HL-60/S4 (cell line): ENCODE measurements around the gene GNA15.

Experiments used
- in situ Hi-C: fragments of 300-500 bp; cut with MboI; formaldehyde crosslinking; loops from 2 replicates; pipeline ENCODE4 v1.14.3; 2022; ENCODE audit warnings: low sequenced_read_pairs

Gene GNA15

DNA sequence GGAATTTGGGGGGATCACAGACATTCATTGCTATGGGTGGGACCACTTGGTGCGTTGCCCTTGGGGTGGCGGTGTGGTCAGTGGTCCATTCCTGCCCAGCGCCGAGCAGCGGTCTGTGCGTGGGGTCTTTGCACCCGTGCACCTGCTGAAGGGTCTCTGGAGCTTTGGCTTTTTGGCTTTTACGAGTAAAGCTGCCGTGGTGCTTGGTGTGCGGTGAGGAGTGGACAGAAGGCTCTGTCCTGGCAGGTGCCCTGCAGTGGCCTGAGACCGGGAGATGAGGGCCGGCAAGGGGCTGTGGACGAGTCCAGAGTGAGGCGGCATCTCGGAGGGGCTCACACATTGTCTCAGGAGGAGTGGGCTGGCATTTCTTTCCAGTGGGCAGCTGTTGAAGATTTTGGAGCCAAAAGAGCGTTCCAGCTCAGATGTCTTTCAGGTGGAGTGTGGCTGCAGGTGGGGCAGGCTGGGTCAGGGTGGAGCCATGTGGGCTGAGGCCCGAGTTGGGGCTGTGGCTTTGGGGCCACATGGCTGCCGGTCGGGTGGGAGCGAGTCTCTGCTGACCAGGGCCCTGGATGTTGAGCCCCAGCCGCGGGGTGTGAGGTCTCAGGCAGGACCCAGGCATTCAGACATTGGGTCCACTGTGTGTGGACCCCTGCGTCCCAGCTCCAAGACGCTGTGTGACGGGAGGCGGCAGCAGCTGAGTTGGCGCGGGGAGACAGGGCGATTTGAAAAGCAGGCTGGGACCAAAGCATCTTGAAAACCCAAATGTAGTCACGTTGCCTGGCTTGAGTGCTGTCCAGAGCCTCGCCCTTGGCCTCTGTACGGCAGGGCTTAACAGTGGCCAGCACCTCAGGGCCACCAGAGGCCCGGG, 30.0 kb upstream of the GNA15 start:
- in situ Hi-C loops: no loop called here

DNA sequence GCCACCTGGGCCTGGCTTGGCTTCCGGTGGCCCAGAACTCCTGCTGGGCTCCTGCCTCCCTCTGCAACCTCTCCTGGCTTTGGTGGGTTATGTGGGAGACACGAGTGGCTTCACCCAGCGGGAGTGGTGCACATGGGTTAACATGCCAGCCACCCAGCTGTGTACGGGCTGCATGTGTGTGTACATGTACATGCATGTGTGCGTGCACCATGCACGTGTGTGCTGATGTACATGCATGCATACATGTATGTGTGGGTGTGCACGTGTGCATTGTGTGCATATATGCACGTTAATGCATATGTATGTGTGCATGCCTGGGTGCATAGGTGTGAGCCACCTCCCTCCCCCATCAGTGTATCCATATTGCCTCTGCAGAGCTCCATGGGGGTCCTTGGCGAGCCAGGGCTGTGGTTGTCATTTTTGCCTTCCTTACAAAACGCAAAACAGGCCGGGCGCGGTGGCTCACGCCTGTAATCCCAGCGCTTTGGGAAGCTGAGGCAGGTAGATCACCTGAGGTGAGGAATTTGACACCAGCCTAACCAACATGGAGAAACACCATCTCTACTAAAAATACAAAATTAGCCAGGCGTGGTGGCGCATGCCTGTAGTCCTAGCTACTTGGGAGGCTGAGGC, 29.2 kb upstream of the GNA15 start:
- in situ Hi-C loops: no loop called here

DNA sequence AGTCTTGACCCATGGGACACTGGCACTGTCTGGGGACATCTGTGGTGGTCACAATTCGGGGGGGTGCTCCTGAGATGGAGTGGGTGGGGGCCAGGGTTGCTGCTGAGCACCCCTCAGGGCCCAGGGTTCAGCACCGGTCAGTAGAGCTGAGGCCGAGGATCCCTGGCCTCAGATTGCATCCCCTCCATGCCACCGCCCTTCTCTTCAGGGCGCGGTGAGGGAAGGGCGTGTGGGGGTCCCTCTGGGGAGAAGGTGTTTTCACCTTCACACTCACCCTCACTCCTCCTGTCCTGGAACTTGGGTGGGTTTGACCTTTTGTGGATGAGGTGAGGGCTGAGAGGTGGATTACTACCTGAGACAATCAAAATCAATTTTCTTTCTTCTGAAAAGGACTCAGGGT, 28.2 kb upstream of the GNA15 start:
- in situ Hi-C loops: no loop called here

DNA sequence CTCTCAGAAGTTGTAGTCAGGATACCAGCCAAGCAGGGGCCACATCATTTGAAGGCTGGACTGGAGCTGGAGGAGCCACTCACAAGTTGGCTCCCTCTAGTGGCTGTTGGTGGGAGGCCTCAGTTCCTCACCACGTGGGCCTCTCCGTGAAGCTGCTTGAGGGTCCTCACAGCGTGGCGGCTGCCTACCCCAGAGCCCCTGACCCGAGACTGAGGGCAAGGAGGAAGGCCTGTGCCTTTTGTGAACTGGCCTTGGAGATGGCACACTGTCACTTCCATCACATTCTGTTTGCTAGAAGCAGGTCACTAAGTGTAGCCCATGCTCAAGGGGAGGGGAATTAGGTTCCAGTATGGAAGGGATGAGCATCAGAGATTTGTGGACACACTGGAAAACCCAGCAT, 27.1 kb upstream of the GNA15 start:
- in situ Hi-C loops: no loop called here

DNA sequence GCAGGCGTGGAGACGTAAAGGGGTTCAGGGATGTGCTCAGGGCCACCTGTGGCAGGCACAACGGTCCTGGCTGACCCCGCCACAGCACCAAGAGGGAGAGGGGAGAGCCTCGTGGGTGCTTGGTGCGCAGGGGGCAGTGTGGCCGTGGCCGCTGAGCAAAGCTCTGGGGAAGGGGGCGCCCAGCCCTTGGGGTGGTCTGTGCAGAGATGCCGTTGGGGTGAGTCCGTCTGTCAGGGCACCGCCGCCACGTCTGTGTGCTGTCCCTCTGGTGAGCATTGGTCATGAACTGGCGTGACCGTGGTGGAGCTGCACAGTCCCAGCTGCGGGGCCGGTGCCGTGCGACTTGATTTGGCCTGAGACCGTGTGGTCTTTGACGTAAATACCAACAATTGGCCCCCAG, 26.3 kb upstream of the GNA15 start:
- in situ Hi-C loops: no loop called here

DNA sequence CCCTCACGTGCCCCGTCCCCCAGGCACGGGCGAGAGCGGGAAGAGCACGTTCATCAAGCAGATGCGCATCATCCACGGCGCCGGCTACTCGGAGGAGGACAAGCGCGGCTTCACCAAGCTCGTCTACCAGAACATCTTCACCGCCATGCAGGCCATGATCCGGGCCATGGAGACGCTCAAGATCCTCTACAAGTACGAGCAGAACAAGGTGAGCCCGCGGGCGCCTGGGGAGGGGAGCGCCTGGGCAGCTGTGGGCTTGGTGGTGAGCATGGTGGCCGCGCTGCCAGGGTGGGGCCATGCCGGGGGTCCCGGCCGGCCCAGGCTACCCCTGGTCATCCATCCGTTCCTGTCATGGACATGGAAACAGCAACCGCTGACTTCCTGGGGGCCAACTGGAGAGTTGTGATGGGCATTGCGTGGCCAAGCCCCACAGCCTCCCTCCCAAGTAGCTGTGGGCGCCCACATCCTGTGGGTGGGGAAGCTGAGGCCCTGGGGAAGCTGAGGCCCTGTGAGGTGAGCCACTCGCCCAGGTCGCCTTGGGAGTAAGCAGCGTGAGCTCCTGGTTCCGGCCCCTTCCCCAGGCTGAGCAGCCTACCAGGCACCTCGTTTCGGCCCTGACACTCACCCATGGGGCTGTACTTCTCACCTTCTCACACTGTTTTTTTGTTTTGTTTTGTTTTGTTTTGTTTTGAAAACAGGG, 25.6 kb upstream of the GNA15 start:
- in situ Hi-C loops: loop anchor here (10.0 kb wide), 1 partner anchor 155 kb away; no protein-coding TSS in a partner anchor

DNA sequence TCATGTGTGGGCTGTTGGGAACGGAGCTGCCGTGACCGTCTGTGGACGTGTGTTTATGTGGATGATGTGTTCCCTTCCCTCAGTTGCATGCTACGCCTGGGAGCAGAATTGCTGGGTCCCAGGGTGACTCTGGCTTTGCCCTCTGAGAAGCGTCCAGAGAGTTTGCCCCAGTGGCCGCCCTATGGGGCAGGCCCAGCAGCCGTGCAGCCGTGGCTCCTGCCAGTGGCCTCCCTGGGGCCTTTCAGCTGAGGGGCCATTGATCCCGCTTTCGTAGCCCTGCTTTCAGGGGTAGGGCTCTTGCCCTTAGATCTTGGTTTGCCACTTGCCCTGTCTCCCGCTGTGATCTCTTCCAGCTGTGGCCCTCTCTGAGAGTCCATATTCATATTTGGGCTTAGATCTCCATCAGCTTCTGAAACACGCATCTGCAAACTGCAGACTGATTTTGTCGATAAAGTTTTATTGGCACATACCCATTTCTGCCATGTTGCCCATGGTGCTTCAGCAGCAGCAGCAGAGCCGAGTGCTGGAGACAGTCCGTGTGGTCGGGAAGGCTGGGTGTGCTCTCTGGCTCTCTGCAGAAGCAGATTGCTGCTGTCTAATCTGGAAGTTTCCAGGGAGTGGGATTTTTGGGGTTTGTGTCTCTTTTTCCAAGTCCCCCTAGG, 24.1 kb upstream of the GNA15 start:
- in situ Hi-C loops: loop anchor here (10.0 kb wide), 1 partner anchor 157 kb away; no protein-coding TSS in a partner anchor

DNA sequence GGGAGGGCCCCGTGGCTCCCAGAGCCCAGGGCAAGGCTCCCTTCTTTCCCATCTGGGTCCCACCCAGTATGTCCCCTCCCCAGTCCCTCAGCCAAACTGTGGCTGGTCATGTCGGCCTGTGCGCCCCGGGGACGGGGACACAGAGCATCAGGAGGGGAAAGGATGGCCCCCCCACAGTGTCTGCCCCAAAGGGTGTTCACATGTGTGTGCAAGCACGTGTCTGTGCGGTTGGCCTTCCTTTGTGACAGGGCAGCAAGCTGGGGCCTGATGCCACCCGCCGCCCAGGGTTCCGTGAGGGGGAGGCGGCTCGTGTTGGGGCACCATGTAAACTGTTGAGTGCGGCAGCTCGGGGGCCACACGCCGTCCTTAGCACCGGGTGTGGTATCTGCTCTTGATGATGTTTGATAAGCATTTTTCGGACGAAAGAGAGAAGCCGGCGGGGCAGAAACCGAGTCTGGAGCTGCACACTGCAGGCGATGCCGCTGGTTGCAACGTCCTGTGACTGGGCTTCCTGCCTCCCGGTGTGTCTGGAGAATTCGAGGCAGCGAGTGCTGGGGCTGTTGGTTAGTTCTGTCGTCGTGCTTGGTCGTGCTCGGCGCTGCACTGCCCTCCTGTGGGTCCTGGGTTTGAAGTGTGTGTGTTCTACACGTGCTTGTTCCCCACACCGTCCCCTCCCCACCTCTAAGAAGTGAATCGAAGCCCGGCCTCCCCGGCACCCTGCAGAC, 23.3 kb upstream of the GNA15 start:
- in situ Hi-C loops: loop anchor here (10.0 kb wide), 1 partner anchor 158 kb away; no protein-coding TSS in a partner anchor

DNA sequence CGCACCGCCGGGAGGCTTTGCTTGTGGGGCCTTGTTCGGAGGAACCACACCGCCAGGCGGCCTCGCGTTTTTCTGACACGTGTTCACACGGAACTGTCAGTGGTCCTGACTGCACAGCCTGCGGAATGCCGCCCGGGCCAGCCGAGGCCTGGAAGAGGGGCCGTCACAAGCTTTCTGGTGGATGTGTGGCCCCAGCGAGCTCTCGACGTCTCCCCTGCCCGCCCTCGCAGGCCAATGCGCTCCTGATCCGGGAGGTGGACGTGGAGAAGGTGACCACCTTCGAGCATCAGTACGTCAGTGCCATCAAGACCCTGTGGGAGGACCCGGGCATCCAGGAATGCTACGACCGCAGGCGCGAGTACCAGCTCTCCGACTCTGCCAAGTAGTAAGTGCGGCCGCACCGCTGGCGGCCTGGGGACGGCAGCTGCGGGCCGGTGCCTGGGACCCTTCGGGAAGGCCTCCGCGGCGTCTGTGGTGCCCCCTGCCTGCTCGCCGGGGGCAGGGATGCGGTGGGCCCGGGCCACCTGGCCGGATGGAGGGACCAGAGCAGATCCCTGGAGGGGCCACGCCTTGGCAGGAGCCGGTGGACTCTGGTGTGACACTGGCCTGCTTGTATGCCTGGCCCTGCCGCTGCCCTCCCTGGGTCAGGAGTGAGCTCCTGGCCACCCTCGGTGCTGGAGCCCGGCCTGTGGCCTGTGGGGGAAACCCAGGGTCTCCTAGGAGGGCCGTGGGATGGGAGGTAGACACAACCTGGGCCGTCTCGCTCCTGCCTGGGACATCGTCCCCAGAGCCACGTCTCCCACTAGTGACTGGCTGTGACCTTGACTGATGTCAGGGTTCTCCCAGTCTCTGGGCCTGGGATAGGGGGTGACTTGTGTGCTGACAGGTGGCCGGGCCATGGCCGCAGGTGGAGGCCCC, 22.5 kb upstream of the GNA15 start:
- in situ Hi-C loops: loop anchor here (10.0 kb wide), 1 partner anchor 159 kb away; no protein-coding TSS in a partner anchor

DNA sequence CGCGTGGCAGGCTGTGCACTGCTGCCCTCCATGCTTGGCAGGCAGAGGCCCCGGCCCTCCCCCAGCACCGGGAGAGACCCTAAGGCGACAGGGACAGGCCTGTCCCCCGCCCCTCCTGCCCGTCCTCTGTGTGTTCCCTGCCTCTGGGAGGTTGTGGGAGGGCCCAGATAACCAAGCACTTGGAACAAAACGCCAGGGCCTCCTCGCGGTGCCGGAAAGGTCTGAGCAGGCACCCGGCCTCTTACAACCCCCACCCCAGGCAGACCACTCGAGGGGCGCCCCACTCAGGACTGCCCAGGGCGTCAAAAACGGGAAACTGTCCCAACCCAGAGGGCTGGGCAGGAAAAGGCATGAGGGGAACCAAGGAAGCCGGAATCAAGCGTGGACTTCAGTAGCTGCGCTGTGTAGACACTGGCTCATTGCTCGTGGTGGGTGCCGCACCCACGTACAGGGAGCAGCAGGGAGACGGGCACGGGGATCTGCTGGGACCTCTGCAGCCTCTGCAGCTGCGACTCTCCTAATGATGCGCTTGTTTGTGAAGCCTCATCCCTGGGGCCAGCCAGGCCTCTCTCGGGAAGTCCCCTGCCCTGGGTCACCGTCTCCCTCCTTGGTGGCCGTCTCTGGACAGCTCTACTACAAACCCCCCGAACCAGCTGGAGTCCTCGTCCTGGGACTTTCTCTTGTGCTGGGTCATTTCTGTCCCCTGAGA, 21.7 kb upstream of the GNA15 start:
- in situ Hi-C loops: loop anchor here (10.0 kb wide), 1 partner anchor 159 kb away; no protein-coding TSS in a partner anchor

DNA sequence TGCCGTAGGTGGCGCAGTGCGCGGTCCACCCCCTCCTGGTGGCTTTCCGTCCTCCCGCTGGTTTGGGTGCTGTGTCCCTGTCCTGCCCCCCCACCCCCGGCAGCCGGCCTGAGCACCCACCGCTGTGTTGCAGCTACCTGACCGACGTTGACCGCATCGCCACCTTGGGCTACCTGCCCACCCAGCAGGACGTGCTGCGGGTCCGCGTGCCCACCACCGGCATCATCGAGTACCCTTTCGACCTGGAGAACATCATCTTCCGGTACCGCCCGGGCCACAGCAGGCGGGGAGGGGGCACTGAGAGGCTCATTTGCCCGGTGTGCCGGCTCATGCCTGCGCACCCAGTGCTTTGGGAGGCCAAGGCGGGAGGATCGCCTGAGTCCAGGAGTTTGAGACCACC, 21.0 kb upstream of the GNA15 start:
- in situ Hi-C loops: loop anchor here (10.0 kb wide), 1 partner anchor 160 kb away; no protein-coding TSS in a partner anchor

DNA sequence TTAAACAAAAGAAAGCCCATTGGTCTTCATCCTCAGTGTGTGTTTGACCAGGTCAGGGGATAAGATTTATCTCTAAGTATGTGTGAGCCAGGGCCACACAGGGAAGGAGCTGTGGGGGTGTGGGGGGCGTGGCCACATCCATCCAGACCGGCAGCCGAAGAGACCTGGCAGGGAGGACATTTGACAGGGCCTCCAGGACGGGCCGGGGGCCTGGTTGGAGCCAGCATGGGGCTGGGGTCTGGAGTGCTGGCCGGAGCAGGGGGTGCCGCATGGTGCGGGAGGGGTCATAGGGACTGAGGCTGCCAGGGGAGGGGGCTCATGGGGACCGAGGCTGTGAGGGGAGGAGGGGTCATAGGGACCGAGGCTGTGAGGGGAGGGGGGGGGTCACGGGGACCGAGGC, 20.4 kb upstream of the GNA15 start:
- in situ Hi-C loops: loop anchor here (10.0 kb wide), 1 partner anchor 161 kb away; no protein-coding TSS in a partner anchor

DNA sequence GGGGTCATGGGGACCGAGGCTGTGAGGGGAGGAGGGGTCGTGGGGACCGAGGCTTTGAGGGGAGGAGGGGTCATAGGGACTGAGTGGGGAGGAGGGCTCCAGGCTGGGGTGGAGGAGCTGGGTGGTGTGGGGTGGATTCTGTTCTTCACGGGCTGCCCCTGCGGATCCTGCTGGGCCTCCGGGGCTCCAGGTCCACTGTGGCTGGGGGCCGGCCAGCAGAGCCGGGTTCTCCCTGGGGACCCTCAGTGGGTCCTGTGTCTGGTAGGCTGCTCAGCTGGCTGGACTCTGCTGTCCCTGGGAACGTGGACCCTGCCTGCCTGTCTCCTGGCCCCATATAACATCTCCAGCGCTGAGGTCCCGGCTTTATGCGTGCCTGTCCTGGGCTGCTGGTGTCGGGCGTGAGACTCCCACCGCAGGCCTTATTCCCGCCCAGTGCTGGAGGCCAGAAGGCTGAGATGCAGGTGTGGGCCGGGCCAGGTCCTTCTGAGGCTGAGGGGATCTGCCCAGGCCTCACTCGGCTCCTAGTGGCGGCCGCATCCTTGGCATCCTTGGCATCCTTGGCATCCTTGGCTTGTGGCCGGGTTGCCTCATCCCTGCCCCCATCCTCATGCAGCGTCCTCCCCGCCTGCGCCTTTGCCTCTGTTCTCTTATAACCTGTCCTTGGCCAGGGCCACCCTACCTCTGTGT, 19.8 kb upstream of the GNA15 start:
- in situ Hi-C loops: loop anchor here (10.0 kb wide), 1 partner anchor 161 kb away; no protein-coding TSS in a partner anchor

DNA sequence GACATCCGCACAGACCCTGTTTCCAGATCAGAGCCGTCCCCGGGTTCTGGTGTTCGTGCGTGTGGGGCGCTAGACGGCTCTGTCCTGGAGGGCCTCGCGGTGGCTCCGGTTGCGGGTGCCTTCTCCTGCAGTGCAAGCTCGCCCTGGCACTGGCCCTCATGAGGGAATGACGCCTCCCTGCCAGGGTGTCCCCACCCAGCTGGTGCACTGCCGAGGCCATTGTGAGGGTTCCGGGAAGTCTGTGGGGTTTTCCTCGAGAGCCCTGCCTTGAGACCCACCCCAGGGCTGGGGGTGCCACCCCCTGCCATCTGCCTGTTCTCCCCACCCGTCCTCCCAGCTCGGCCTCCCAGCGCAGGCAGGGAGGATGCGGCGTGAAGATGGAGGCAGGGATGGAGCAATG, 19.2 kb upstream of the GNA15 start:
- in situ Hi-C loops: loop anchor here (10.0 kb wide), 1 partner anchor 162 kb away; no protein-coding TSS in a partner anchor

DNA sequence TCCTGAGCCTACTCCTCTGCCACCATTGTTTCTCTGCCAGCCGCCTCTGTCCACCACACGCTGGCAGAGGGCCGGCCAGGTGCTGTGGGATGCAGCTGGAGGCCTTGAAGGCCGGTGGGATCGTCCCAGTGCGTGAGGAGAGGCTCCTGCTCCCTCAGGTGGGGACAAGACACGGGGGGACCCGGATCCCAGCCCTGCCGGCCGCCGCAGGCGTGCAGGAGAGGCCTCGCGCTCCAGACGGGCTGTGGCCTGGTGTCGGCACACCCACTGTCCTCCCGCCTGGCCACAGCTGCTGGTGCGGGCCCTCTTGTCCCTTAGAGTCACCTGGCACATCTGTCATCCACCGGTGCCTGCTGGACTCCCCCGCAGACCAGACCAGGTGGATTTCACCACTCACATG, 18.1 kb upstream of the GNA15 start:
- in situ Hi-C loops: loop anchor here (10.0 kb wide), 1 partner anchor 163 kb away; no protein-coding TSS in a partner anchor

DNA sequence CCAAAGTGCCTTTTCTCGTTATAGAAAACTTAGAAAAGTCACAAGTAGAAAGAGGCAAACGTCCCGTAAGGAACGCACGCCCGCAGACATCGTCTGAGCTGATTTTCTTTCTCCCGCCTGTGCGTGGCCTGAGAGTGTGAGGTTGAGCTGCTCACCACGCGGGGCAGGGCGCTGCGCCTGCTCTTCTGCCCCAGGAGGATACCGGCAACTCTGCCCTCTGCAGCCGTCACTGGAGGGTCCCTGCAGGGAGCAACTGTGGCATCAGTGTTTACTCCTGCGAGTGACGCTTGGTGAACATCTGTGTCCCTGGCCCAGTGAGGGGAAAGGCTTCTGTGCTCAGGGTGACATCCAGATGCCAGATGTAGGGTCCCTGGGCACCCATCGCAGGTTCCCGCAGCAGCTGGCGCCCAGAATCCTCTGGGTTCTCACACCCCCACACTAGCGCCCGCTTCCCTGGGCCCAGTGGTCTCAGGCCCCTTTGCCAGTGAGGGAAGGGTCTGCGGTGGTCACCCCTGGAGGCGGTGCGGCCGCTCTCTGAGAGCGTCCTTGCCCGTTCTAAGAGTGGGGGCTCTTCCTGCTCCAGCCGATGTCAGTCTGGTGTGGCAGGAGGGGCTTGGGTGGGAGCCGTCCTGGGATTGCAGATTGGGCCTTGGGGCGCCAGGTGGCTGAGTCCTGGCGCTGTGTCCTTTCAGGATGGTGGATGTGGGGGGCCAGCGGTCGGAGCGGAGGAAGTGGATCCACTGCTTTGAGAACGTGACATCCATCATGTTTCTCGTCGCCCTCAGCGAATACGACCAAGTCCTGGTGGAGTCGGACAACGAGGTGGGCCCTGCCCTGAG, 17.4 kb upstream of the GNA15 start:
- in situ Hi-C loops: loop anchor here (10.0 kb wide), 1 partner anchor 164 kb away; no protein-coding TSS in a partner anchor
